IPS-15b (cell line): Measurements from ENCODE around the gene ORC6.

Experiments
- H3K27me3 ChIP-seq: one replicate; pipeline ENCODE4 v1.6.1; 2013; ENCODE audit warnings: low read length; ENCODE audit not compliant: control insufficient read depth, insufficient read depth
- H3K36me3 ChIP-seq: one replicate; pipeline ENCODE4 v1.6.1; 2013; ENCODE audit warnings: low read length; ENCODE audit not compliant: control insufficient read depth, insufficient read depth
- H3K4me1 ChIP-seq: one replicate; pipeline ENCODE4 v1.6.1; 2013; ENCODE audit warnings: mild to moderate bottlenecking, low read length; ENCODE audit not compliant: control insufficient read depth, insufficient read depth
- H3K4me3 ChIP-seq: one replicate; pipeline ENCODE4 v1.5.1; 2013; ENCODE audit warnings: low read depth, low read length
- H3K9ac ChIP-seq: one replicate; pipeline ENCODE4 v1.6.1; 2013; ENCODE audit warnings: low read depth, mild to moderate bottlenecking, low read length
- H3K9me3 ChIP-seq: one replicate; pipeline ENCODE4 v1.6.1; 2013; ENCODE audit warnings: mild to moderate bottlenecking, low read length; ENCODE audit not compliant: control insufficient read depth, insufficient read depth

Gene ORC6

DNA sequence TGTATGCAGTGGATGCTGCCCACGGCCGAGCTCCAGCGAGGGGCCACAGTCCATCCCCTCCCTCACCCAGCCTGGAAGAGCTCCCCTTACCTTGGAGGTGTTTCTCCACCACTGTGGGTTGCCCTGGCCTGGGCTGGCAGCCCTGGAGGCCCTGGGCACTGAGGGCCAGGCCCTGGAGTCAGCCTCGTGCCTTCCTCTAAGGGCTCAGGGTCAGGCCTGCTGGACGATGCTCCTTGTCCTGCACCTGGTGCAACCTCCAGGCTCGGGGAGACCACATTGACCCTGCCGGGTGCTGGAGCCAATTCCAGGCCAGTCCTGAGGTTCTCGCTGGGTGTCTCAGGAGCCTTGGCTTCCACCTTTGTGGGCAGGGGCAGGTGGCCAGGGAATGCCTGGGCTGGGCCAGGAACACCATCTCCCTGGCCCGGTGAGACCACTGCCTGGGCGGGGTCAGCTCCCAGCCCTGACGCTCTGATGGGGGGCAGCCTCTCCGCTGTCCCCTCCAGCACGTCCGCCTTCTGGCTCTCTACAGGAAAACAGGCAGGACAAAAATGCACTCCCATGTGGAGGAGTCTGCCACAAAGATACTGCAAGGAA lies 48.3 kb downstream of the ORC6 start:
- H3K4me3 ChIP-seq, result no peak overlapping the region
- no peaks in the 10 kb centered on the region for H3K36me3 ChIP-seq
- no peaks in the 10 kb centered on the region for H3K9me3 ChIP-seq
- no peaks in the 10 kb centered on the region for H3K4me1 ChIP-seq
- H3K9ac ChIP-seq, result no peak overlapping the region
- no peaks in the 10 kb centered on the region for H3K27me3 ChIP-seq

GRCh38 chr16:46739934-46740333 lies 50.5 kb downstream of the ORC6 start:
- H3K27me3 ChIP-seq, result no peaks in the 10 kb centered on the region
- no peaks in the 10 kb centered on the region for H3K36me3 ChIP-seq
- no peaks in the 10 kb centered on the region for H3K4me1 ChIP-seq
- H3K9me3 ChIP-seq, result no peaks in the 10 kb centered on the region
- no peak overlapping the region for H3K9ac ChIP-seq
- no peak overlapping the region for H3K4me3 ChIP-seq

GRCh38 chr16:46743232-46743719 lies 53.8 kb downstream of the ORC6 start:
- Histone ChIP-seq H3K9me3 (no peaks in the 10 kb centered on the region), H3K36me3 (no peaks in the 10 kb centered on the region), H3K4me3 (no peak overlapping the region), H3K4me1 (no peaks in the 10 kb centered on the region), H3K27me3 (no peaks in the 10 kb centered on the region), H3K9ac (no peak overlapping the region)

DNA sequence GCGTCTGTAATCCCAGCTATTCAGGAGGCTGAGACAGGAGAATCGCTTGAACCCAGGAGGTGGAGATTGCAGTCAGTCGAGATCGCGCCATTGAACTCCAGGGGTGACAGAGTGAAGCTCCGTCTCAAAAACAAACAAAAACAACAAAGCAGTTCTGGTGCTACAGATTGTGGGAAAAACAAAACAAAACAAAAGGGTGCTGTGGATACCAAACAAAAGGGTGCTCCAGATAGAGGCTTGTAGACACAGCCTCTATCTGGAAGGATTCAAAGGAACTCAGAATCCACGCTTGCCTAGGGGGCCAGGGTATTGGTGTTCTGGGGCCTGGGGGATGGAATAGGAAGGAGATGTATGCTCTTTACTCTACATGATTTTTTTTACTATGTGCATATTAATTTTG lies 56.2 kb downstream of the ORC6 start:
- no peaks in the 10 kb centered on the region for H3K4me1 ChIP-seq
- no peak overlapping the region for H3K9ac ChIP-seq
- no peaks in the 10 kb centered on the region for H3K36me3 ChIP-seq
- H3K4me3 ChIP-seq, result no peak overlapping the region
- no peaks in the 10 kb centered on the region for H3K27me3 ChIP-seq
- no peaks in the 10 kb centered on the region for H3K9me3 ChIP-seq

- H3K4me1 ChIP-seq, result no peaks in the 10 kb centered on the region
Observed at GRCh38 chr16:46746821-46747776, 57.6 kb downstream of the ORC6 start.

More at GRCh38 chr16:46746821-46747776, 57.6 kb downstream of the ORC6 start:
- no peaks in the 10 kb centered on the region for H3K9me3 ChIP-seq
- no peak overlapping the region for H3K9ac ChIP-seq
- no peaks in the 10 kb centered on the region for H3K27me3 ChIP-seq
- H3K4me3 ChIP-seq, result no peak overlapping the region
- no peaks in the 10 kb centered on the region for H3K36me3 ChIP-seq
